Panc1 (cell line): ENCODE measurements around the gene SRCIN1. TPM values are rescaled to one million over a fixed set of nuclear protein-coding genes. Genes with fewer than 3 reads are reported as not detected.

Experiments
- ATAC-seq: fragments of 200-7000 bp; cut with Tn5 transposase; 2 replicates; pipeline ENCODE4 v1.9.1; 2020; ENCODE audit warnings: mild to moderate bottlenecking, moderate library complexity
- BruUV-seq: library from RNA; stranded (reverse); fragments of 400-500 nt; replicated peaks from 2 replicates; lab custom pipeline; 2021; lab: Mats Ljungman, UMichigan
- CTCF ChIA-PET: fragments of 300-600 bp; sonication (Branson Sonifier 250); formaldehyde crosslinking; loops from one replicate; lab custom pipeline; 2022; ENCODE audit warnings: antibody characterized with exemption; lab: Charles Lee
- POLR2A ChIA-PET: fragments of 300-600 bp; sonication (Branson Sonifier 250); formaldehyde crosslinking; loops from one replicate; lab custom pipeline; 2022; ENCODE audit warnings: antibody characterized with exemption; lab: Charles Lee
- DNase-seq: peaks from one replicate; pipeline ENCODE4 v3.0.0-alpha.2; 2010; ENCODE audit warnings: low read depth, low spot score
- H3K27ac ChIP-seq: 2 replicates; pipeline ENCODE4 v1.5.1; 2011; ENCODE audit warnings: mild to moderate bottlenecking, low read length, inconsistent platforms
- H3K27me3 ChIP-seq: fragments of 200-500 bp; sonication (Bioruptor generic); 2 replicates; pipeline ENCODE4 v1.6.0; 2014; ENCODE audit warnings: low read length, inconsistent platforms; ENCODE audit not compliant: control insufficient read depth, insufficient read depth
- H3K36me3 ChIP-seq: fragments of 200-500 bp; sonication (Bioruptor generic); 2 replicates; pipeline ENCODE4 v1.5.1; 2014; ENCODE audit warnings: inconsistent platforms, mild to moderate bottlenecking, low read length, moderate library complexity; ENCODE audit not compliant: control insufficient read depth, insufficient read depth
- H3K4me1 ChIP-seq: 2 replicates; pipeline ENCODE4 v1.5.1; 2011; ENCODE audit warnings: inconsistent platforms, mild to moderate bottlenecking, low read length, moderate library complexity; ENCODE audit not compliant: control insufficient read depth, insufficient read depth
- H3K4me3 ChIP-seq, 2 experiments: 2 replicates each; pipeline ENCODE4 v1.5.1; 2011 to 2012; ENCODE audit warnings: low read depth in 2 of 2, low read length in 2 of 2, mild to moderate bottlenecking in 2 of 2, inconsistent platforms in 1 of 2, moderate library complexity in 1 of 2
- H3K9me3 ChIP-seq: fragments of 200-500 bp; sonication (Bioruptor generic); 2 replicates; pipeline ENCODE4 v1.5.1; 2014; ENCODE audit warnings: low read depth, mild to moderate bottlenecking, inconsistent platforms, low read length, moderate library complexity; ENCODE audit not compliant: control insufficient read depth, insufficient read depth
- POLR2AphosphoS5 ChIP-seq: IDR thresholded peaks from 2 replicates; pipeline ENCODE4 v1.6.1; 2012; ENCODE audit warnings: mild to moderate bottlenecking, low read depth, low read length, moderate library complexity
- SIN3A ChIP-seq: IDR thresholded peaks from 2 replicates; pipeline ENCODE4 v1.6.1; 2012; ENCODE audit warnings: low read depth, mild to moderate bottlenecking, low read length, moderate library complexity, borderline replicate concordance; ENCODE audit not compliant: insufficient read depth
- TCF7L2 ChIP-seq: IDR thresholded peaks from 2 replicates; pipeline ENCODE4 v1.6.1; 2011; ENCODE audit warnings: mild to moderate bottlenecking, low read depth, low read length, inconsistent platforms
- in situ Hi-C: cut with HindIII; loops from 2 replicates; pipeline ENCODE4 v1.10.0; 2016; ENCODE audit warnings: low sequenced_read_pairs, low pct_unique_long_range_greater_than_20kb
- intact Hi-C: fragments of 100-400 bp; cut with micrococcal nuclease; formaldehyde crosslinking; loops from one replicate; pipeline ENCODE4 v1.10.0; 2022; ENCODE audit not compliant: unreplicated experiment
- total RNA-seq: library from RNA; stranded (reverse); gene quantifications from one replicate; pipeline ENCODE4 v1.2.1, GENCODE V29; 2021; ENCODE audit not compliant: unreplicated experiment
- TF ChIP-seq, protein P1 (sequence below), 2 experiments: IDR thresholded peaks; 2 replicates each; pipeline ENCODE4 v1.6.1; 2011 to 2012; ENCODE audit warnings: low read depth in 2 of 2, control low read depth in 1 of 2, low read length in 1 of 2, mild to moderate bottlenecking in 1 of 2, moderate library complexity in 1 of 2; ENCODE audit not compliant: insufficient read depth in 1 of 2
- TF ChIP-seq, protein P2 (sequence below): fragments of 450-650 bp; IDR thresholded peaks from 2 replicates; pipeline ENCODE4 v1.5.1; 2017; ENCODE audit warnings: mild to moderate bottlenecking

The SRCIN1 gene
- total RNA-seq, 1 experiment from 2014 or later, result 12.8 TPM

DNA sequence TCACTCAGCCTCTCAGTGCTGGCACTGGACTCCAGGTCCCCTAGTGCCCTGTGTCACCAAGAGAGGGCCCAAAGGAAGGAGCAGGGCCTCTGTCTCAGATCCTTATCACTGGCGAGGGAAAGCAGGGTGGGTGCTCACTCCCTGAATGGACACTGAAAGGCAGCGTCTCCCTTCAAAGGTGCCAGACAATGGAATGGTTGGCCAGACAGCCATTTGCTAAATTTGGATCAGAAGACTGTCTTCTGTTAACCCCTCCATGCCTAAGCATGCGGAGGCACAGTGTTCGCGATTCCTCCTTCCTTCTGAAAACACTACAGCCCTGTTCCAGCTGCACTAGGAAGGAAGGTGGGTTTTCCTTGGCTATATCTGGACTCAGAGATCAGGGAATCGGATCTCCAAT, 48.4 kb downstream of the SRCIN1 start:
- H3K9me3 ChIP-seq, result no peaks in the 10 kb centered on the region
- TF ChIP-seq, protein P1, sequence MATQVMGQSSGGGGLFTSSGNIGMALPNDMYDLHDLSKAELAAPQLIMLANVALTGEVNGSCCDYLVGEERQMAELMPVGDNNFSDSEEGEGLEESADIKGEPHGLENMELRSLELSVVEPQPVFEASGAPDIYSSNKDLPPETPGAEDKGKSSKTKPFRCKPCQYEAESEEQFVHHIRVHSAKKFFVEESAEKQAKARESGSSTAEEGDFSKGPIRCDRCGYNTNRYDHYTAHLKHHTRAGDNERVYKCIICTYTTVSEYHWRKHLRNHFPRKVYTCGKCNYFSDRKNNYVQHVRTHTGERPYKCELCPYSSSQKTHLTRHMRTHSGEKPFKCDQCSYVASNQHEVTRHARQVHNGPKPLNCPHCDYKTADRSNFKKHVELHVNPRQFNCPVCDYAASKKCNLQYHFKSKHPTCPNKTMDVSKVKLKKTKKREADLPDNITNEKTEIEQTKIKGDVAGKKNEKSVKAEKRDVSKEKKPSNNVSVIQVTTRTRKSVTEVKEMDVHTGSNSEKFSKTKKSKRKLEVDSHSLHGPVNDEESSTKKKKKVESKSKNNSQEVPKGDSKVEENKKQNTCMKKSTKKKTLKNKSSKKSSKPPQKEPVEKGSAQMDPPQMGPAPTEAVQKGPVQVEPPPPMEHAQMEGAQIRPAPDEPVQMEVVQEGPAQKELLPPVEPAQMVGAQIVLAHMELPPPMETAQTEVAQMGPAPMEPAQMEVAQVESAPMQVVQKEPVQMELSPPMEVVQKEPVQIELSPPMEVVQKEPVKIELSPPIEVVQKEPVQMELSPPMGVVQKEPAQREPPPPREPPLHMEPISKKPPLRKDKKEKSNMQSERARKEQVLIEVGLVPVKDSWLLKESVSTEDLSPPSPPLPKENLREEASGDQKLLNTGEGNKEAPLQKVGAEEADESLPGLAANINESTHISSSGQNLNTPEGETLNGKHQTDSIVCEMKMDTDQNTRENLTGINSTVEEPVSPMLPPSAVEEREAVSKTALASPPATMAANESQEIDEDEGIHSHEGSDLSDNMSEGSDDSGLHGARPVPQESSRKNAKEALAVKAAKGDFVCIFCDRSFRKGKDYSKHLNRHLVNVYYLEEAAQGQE (IDR thresholded peaks at IDR 0.05; ENCODE audit: insufficient read depth in 1 of 2, low read depth in 2 of 2, low read length in 1 of 2), result no peak
- no peak for TF ChIP-seq POLR2AphosphoS5
- TF ChIP-seq TCF7L2, result no peak
- no peak for TF ChIP-seq SIN3A
- TF ChIP-seq, protein P2, sequence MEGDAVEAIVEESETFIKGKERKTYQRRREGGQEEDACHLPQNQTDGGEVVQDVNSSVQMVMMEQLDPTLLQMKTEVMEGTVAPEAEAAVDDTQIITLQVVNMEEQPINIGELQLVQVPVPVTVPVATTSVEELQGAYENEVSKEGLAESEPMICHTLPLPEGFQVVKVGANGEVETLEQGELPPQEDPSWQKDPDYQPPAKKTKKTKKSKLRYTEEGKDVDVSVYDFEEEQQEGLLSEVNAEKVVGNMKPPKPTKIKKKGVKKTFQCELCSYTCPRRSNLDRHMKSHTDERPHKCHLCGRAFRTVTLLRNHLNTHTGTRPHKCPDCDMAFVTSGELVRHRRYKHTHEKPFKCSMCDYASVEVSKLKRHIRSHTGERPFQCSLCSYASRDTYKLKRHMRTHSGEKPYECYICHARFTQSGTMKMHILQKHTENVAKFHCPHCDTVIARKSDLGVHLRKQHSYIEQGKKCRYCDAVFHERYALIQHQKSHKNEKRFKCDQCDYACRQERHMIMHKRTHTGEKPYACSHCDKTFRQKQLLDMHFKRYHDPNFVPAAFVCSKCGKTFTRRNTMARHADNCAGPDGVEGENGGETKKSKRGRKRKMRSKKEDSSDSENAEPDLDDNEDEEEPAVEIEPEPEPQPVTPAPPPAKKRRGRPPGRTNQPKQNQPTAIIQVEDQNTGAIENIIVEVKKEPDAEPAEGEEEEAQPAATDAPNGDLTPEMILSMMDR, result no peak
- BruUV-seq, result no TSS peak
- in situ Hi-C loops (no loop called here), intact Hi-C loops (no loop called here)
- ATAC-seq (no peak), DNase-seq (no peak)
- no peak overlapping the region for H3K27ac ChIP-seq
- no peak overlapping the region for H3K4me3 ChIP-seq
- no peaks in the 10 kb centered on the region for H3K27me3 ChIP-seq
- peaks cover 4% of the 10 kb centered on the region; the same call in 1 of the 2 replicates for H3K4me1 ChIP-seq
- CTCF ChIA-PET, result interaction anchor here (0.7 to 3.3 kb wide), 11 partner anchors 8 to 128 kb away, joined by 3 to 38 read pairs (median 5); no protein-coding TSS in a partner anchor
- no peaks in the 10 kb centered on the region for H3K36me3 ChIP-seq
- POLR2A ChIA-PET, result no interaction called here

DNA sequence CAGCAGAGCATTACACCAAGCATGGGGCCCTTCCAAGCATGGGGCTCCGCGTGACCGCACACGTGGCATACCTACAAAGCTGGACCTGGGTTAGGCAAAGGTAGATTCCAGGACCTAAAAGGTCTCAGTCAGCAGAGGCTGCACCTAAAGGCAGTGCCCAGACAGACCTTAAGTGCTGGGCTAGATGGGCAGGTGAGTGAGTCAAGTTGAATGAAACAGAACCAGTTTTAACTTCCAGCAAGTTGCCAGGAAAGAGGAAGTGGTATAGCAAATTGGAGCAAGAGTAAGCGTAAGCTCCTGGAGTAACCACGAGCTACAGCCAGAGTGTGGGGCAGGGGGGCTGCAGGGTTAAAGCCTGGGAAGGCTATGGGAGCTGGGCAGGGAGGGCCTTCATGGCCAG, 49.5 kb downstream of the SRCIN1 start:
- in situ Hi-C loops (no loop called here), intact Hi-C loops (no loop called here)
- POLR2A ChIA-PET, result no interaction called here
- DNase-seq, result no peak
- H3K27ac ChIP-seq, result no peak overlapping the region
- CTCF ChIA-PET, result no interaction called here
- peaks cover 4% of the 10 kb centered on the region; the same call in 1 of the 2 replicates for H3K4me1 ChIP-seq
- no peaks in the 10 kb centered on the region for H3K36me3 ChIP-seq
- no peak for ATAC-seq
- TF ChIP-seq, protein P1 (IDR thresholded peaks at IDR 0.05; ENCODE audit: insufficient read depth in 1 of 2, low read depth in 2 of 2, low read length in 1 of 2), result no peak
- TF ChIP-seq TCF7L2, result no peak
- TF ChIP-seq, protein P2, result no peak
- no TSS peak for BruUV-seq
- no peak overlapping the region for H3K4me3 ChIP-seq
- H3K9me3 ChIP-seq, result no peaks in the 10 kb centered on the region
- no peaks in the 10 kb centered on the region for H3K27me3 ChIP-seq
